SU-DHL-6 (cell line): ENCODE measurements around the gene STUB1.

Source experiments
- EZH2phosphoT487 ChIP-seq: fragments of 200-600 bp; sonication (generic), shearing (Covaris generic); conservative IDR thresholded peaks from 2 replicates; pipeline ENCODE4 v1.6.1; 2018; ENCODE audit warnings: mild to moderate bottlenecking, antibody characterized with exemption, low read length, moderate library complexity, mixed read lengths
- TF ChIP-seq, protein P1 (sequence below): fragments of 200-600 bp; sonication (generic); IDR thresholded peaks from one replicate; pipeline ENCODE4 v1.5.1; 2017; ENCODE audit warnings: antibody characterized with exemption, mild to moderate bottlenecking, low read length, moderate library complexity; ENCODE audit not compliant: insufficient read depth, poor library complexity, severe bottlenecking

DNA sequence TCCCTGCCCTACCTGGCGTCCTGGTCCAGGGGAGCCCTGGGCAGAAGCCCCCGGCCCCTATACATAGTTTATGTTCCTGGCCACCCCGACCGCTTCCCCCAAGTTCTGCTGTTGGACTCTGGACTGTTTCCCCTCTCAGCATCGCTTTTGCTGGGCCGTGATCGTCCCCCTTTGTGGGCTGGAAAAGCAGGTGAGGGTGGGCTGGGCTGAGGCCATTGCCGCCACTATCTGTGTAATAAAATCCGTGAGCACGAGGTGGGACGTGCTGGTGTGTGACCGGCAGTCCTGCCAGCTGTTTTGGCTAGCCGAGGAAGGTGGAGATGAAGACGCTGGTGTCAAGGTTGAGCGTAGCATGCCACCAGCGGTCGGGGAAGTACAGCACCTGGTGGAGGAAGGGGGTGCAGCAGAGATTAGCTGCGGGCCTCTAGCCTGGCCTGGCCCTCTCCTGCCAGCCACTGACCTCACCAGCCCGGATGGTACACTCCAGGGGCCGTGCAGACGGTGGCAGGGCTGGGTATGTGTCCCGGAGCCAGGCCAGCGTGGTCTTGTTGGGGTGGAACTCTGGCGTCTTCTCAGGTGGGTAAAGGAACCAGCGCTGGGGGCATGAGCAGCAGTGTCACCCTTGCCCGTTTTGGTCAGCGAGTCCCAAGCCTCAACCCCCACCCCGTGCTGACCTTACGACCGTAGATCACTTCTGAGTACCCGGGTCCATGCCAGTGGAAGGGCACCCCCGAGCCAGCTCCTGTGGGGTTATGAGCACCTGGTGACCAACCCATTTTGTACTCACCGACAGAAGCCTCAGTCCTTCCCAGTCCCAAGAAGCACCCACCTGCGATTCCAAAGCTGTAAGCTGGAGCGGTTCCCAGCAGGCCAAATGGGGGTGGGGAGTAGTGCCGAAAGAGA, 2.5 kb downstream of the STUB1 start:
- TF ChIP-seq, protein P1, sequence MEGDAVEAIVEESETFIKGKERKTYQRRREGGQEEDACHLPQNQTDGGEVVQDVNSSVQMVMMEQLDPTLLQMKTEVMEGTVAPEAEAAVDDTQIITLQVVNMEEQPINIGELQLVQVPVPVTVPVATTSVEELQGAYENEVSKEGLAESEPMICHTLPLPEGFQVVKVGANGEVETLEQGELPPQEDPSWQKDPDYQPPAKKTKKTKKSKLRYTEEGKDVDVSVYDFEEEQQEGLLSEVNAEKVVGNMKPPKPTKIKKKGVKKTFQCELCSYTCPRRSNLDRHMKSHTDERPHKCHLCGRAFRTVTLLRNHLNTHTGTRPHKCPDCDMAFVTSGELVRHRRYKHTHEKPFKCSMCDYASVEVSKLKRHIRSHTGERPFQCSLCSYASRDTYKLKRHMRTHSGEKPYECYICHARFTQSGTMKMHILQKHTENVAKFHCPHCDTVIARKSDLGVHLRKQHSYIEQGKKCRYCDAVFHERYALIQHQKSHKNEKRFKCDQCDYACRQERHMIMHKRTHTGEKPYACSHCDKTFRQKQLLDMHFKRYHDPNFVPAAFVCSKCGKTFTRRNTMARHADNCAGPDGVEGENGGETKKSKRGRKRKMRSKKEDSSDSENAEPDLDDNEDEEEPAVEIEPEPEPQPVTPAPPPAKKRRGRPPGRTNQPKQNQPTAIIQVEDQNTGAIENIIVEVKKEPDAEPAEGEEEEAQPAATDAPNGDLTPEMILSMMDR = no peak
- TF ChIP-seq EZH2phosphoT487 = no peak
